ENCODE measurements around the gene C19orf33. TPM values are rescaled to one million over a fixed set of nuclear protein-coding genes. Genes with fewer than 3 reads are reported as not detected.

The C19orf33 gene
- total RNA-seq, 1 experiment from 2014 or later: 16.1 TPM

GRCh38 chr19:38262585-38263268, 41.3 kb upstream of the C19orf33 start:
- CTCF ChIA-PET: interaction anchor here (0.7 kb wide), 1 partner anchor 108 kb away, joined by 4 read pairs; no protein-coding TSS in a partner anchor

More at GRCh38 chr19:38262585-38263268, 41.3 kb upstream of the C19orf33 start:
- POLR2A ChIA-PET: no interaction called here
- Mint-ChIP-seq H3K27me3 (ENCODE audit: low read depth) (peaks cover 4% of the 10 kb centered on the region; the same call in 1 of the 2 replicates), H3K4me1 (peaks cover 40% of the 10 kb centered on the region), H3K9me3 (no peaks in the 10 kb centered on the region), H3K36me3 (no peaks in the 10 kb centered on the region; the same call in 1 of the 2 replicates), H3K27ac (peak overlapping the region; percentile 80), H3K4me3 (no peak overlapping the region)
- TF ChIP-seq ZNF423 (CRISPR knock-in tag; IDR thresholded peaks at IDR 0.05) (no peak), MLX (CRISPR knock-in tag; IDR thresholded peaks at IDR 0.05) (no peak), ARID4B (CRISPR knock-in tag; IDR thresholded peaks at IDR 0.05; ENCODE audit: borderline replicate concordance) (no peak), TEAD1 (CRISPR knock-in tag; IDR thresholded peaks at IDR 0.05) (no peak), FOXJ3 (CRISPR knock-in tag; IDR thresholded peaks at IDR 0.05; ENCODE audit: borderline replicate concordance) (no peak), NR3C1 (CRISPR knock-in tag; conservative IDR thresholded peaks at IDR 0.05; ENCODE audit: low read depth) (no peak), IRF1 (CRISPR knock-in tag; IDR thresholded peaks at IDR 0.05) (no peak), GTF2I (CRISPR knock-in tag; conservative IDR thresholded peaks at IDR 0.05) (no peak), ZNF317 (CRISPR knock-in tag; IDR thresholded peaks at IDR 0.05; ENCODE audit: borderline replicate concordance, low read depth) (no peak), HMGA2 (CRISPR knock-in tag; IDR thresholded peaks at IDR 0.05) (no peak), ZNF281 (CRISPR knock-in tag; IDR thresholded peaks at IDR 0.05) (no peak), RELA (CRISPR knock-in tag; IDR thresholded peaks at IDR 0.05; ENCODE audit: borderline replicate concordance) (no peak), ELF4 (CRISPR knock-in tag; IDR thresholded peaks at IDR 0.05; ENCODE audit: low read depth) (no peak), NR1H2 (CRISPR knock-in tag; IDR thresholded peaks at IDR 0.05) (no peak), STAT6 (CRISPR knock-in tag; conservative IDR thresholded peaks at IDR 0.05; ENCODE audit: low read depth) (no peak), ZNF219 (CRISPR knock-in tag; IDR thresholded peaks at IDR 0.05; ENCODE audit: borderline replicate concordance) (no peak), TEAD4 (CRISPR knock-in tag; IDR thresholded peaks at IDR 0.05) (no peak), AFF4 (CRISPR knock-in tag; IDR thresholded peaks at IDR 0.05; ENCODE audit: borderline replicate concordance) (no peak), E2F4 (CRISPR knock-in tag; IDR thresholded peaks at IDR 0.05; ENCODE audit: borderline replicate concordance, low read depth) (no peak)
- ATAC-seq (no peak), DNase-seq (ENCODE audit: low spot score) (no peak)
